OCI-LY7 (cell line): Measurements from ENCODE around the gene CLK2.

Experiments
- CTCF ChIP-seq: fragments of 200-600 bp; sonication (generic); conservative IDR thresholded peaks from 2 replicates; pipeline ENCODE4 v1.5.1; 2014; ENCODE audit warnings: mild to moderate bottlenecking, antibody characterized with exemption, low read length, moderate library complexity, mixed read lengths
- EZH2phosphoT487 ChIP-seq: fragments of 200-600 bp; sonication (generic); IDR thresholded peaks from 2 replicates; pipeline ENCODE4 v1.6.1; 2018; ENCODE audit warnings: low read depth, borderline replicate concordance, mild to moderate bottlenecking, mixed run types, antibody characterized with exemption, low read length, moderate library complexity, mixed read lengths

GRCh38 chr1:155284476-155284875 is 11.2 kb upstream of the CLK2 start:
- TF ChIP-seq CTCF (no peak), EZH2phosphoT487 (no peak)
